Keratinocyte (primary cell): ENCODE data around the gene MARCHF7. TPM values are rescaled to one million over a fixed set of nuclear protein-coding genes. Genes with fewer than 3 reads are reported as not detected.

Experiments
- DNase-seq: peaks from one replicate; pipeline ENCODE4 v3.0.0-alpha.2; 2011; ENCODE audit warnings: low read depth, missing footprints, low spot score
- FAIRE-seq: peaks from 2 replicates; lab custom pipeline; 2011; peaks lifted over from hg19 to GRCh38; lab: Jason Lieb, UNC
- H2AFZ ChIP-seq: 2 replicates; pipeline ENCODE4 v1.6.0; 2012; ENCODE audit warnings: low read length, control low read depth, inconsistent platforms; ENCODE audit not compliant: control insufficient read depth
- H3K27ac ChIP-seq: 2 replicates; pipeline ENCODE4 v1.5.1; 2011; ENCODE audit warnings: low read length; ENCODE audit not compliant: control insufficient read depth, insufficient read depth
- H3K27me3 ChIP-seq: 3 replicates; pipeline ENCODE4 v1.6.0; 2011; ENCODE audit warnings: low read length; ENCODE audit not compliant: control insufficient read depth, insufficient read depth; ENCODE audit errors: extremely low read depth
- H3K36me3 ChIP-seq, 2 experiments: 2 replicates in 1 of 2; 3 replicates in 1 of 2; pipeline ENCODE4 v1.5.1; 2011; ENCODE audit warnings: low read length in 2 of 2, mild to moderate bottlenecking in 1 of 2; ENCODE audit not compliant: control insufficient read depth in 2 of 2, insufficient read depth in 2 of 2; ENCODE audit errors: extremely low read depth in 1 of 2
- H3K4me1 ChIP-seq: 3 replicates; pipeline ENCODE4 v1.5.1; 2011; ENCODE audit warnings: low read length; ENCODE audit not compliant: control insufficient read depth, insufficient read depth; ENCODE audit errors: extremely low read depth
- H3K4me2 ChIP-seq: 3 replicates; pipeline ENCODE4 v1.6.0; 2011; ENCODE audit warnings: low read depth, low read length; ENCODE audit not compliant: control insufficient read depth, insufficient read depth; ENCODE audit errors: extremely low read depth
- H3K4me3 ChIP-seq, 3 experiments: fragments of 200-600 bp in 1 of 3; sonication (generic) in 1 of 3; 2 replicates in 2 of 3; 3 replicates in 1 of 3; pipeline ENCODE4 v1.5.1; 2011 to 2016; ENCODE audit warnings: low read length in 3 of 3, mild to moderate bottlenecking in 3 of 3, control low read depth in 2 of 3, inconsistent platforms in 1 of 3, low read depth in 1 of 3, mixed read lengths in 1 of 3, mixed run types in 1 of 3, moderate library complexity in 1 of 3; ENCODE audit not compliant: control insufficient read depth in 2 of 3, insufficient read depth in 2 of 3; ENCODE audit errors: extremely low read depth in 1 of 3
- H3K79me2 ChIP-seq: 2 replicates; pipeline ENCODE4 v1.6.0; 2012; ENCODE audit warnings: low read length; ENCODE audit not compliant: control insufficient read depth, insufficient read depth
- H3K9ac ChIP-seq: 3 replicates; pipeline ENCODE4 v1.6.0; 2011; ENCODE audit warnings: low read length; ENCODE audit not compliant: control insufficient read depth, insufficient read depth; ENCODE audit errors: extremely low read depth
- H3K9me1 ChIP-seq: 3 replicates; pipeline ENCODE4 v1.6.0; 2011; ENCODE audit warnings: low read length; ENCODE audit not compliant: control insufficient read depth, insufficient read depth; ENCODE audit errors: extremely low read depth
- H3K9me3 ChIP-seq: 2 replicates; pipeline ENCODE4 v1.5.1; 2012; ENCODE audit warnings: low read depth, low read length; ENCODE audit not compliant: control insufficient read depth
- H4K20me1 ChIP-seq: 3 replicates; pipeline ENCODE4 v1.6.0; 2011; ENCODE audit warnings: low read length; ENCODE audit not compliant: control insufficient read depth, insufficient read depth; ENCODE audit errors: extremely low read depth
- CTCF ChIP-seq, 3 experiments: IDR thresholded peaks in 1 of 3; conservative IDR thresholded peaks in 1 of 3; optimal IDR thresholded peaks in 1 of 3; 2 replicates in 2 of 3; 3 replicates in 1 of 3; pipeline versions ENCODE3 to v1.5.1; 2011; ENCODE audit warnings: low read length in 3 of 3, mild to moderate bottlenecking in 3 of 3, moderate library complexity in 2 of 3, control low read depth in 1 of 3, inconsistent platforms in 1 of 3; ENCODE audit not compliant: insufficient read depth in 2 of 3; ENCODE audit errors: extremely low read depth in 1 of 3
- EZH2 ChIP-seq: IDR thresholded peaks from one replicate; pipeline ENCODE4 v1.6.1; 2012; ENCODE audit warnings: inconsistent platforms, mild to moderate bottlenecking, low read length, moderate library complexity
- dilution Hi-C: fragments of 300-500 bp; cut with MboI; formaldehyde crosslinking; loops from one replicate; pipeline ENCODE4 v1.7.0; 2020; ENCODE audit warnings: low sequenced_read_pairs; ENCODE audit not compliant: extremely low pct_ligation_motif_present
- polyA plus RNA-seq, 5 experiments: library from polyadenylated mRNA; depleted of rRNA in 3 of 5; stranded (reverse) in 3 of 5; stranded (forward) in 1 of 5; unstranded in 1 of 5; fragments of >200 nt; gene quantifications; 1 replicate in 1 of 5; 2 replicates in 3 of 5; 3 replicates in 1 of 5; pipeline versions ENCODE4 v1.2.1 to v1.2.3, GENCODE V29; 2011 to 2012; ENCODE audit warnings: missing spikeins in 2 of 5, low read depth in 1 of 5, low replicate concordance in 1 of 5

The MARCHF7 gene
- polyA plus RNA-seq, 1 donor (not counting 4 experiments of a cell fraction or from before 2014, with no cell fraction given) = 89.4 TPM

- TF ChIP-seq CTCF (optimal IDR thresholded peaks at IDR 0.05 in 1 of 3, IDR thresholded peaks at IDR 0.05 in 1 of 3, conservative IDR thresholded peaks at IDR 0.05 in 1 of 3; ENCODE audit: extremely low read depth in 1 of 3, insufficient read depth in 2 of 3, low read length in 3 of 3) = no peak
- TF ChIP-seq EZH2 = no peak
- H3K9me3 ChIP-seq = no peaks in the 10 kb centered on the region
- no peaks in the 10 kb centered on the region for H3K27me3 ChIP-seq
- no peak overlapping the region for H3K27ac ChIP-seq
- H3K9ac ChIP-seq = no peak overlapping the region
- FAIRE-seq = no peak
- H3K4me1 ChIP-seq = no peaks in the 10 kb centered on the region
- H4K20me1 ChIP-seq = peaks cover 6% of the 10 kb centered on the region
- H3K9me1 ChIP-seq = no peaks in the 10 kb centered on the region
- H3K4me2 ChIP-seq = no peak overlapping the region
- peaks cover 29% of the 10 kb centered on the region for H3K79me2 ChIP-seq
- dilution Hi-C loops = no loop called here
- peaks cover 16 to 30% of the 10 kb centered on the region in 2 experiments for H3K36me3 ChIP-seq
- no peak for DNase-seq
- no peak overlapping the region for H2AFZ ChIP-seq
- H3K4me3 ChIP-seq = no peak overlapping the region
Observed at GRCh38 chr2:159762075-159762474, 49.8 kb downstream of the MARCHF7 start.

Other genes with a start within 250 kb of the MARCHF7 start
- 25.1 to 31.3 TPM (median 27.0 TPM) in 3 replicates for gene BAZ2B, start 96.0 kb upstream of the MARCHF7 start, polyA plus RNA-seq
- gene CD302, start 85.7 kb downstream of the MARCHF7 start, polyA plus RNA-seq = 0.08 to 0.48 TPM (median 0.20 TPM) in 3 replicates
- 0.22 to 0.79 TPM (median 0.41 TPM) in 3 replicates for gene LY75, start 192.2 kb downstream of the MARCHF7 start, polyA plus RNA-seq